B cell (primary cell): ENCODE data around the gene ALOXE3. TPM values are rescaled to one million over a fixed set of nuclear protein-coding genes. Genes with fewer than 3 reads are reported as not detected.

ENCODE experiments used
- ATAC-seq: fragments of 200-7000 bp; cut with Tn5 transposase; one replicate; pipeline ENCODE4 v1.10.0; 2021; ENCODE audit warnings: low read depth, mild to moderate bottlenecking, moderate number of reproducible peaks, moderate library complexity
- CTCF ChIA-PET: fragments of 350-600 bp; sonication (Branson Sonifier 250); formaldehyde crosslinking; loops from one replicate; lab custom pipeline; 2021; ENCODE audit warnings: antibody characterized with exemption, inconsistent platforms; lab: Charles Lee
- POLR2A ChIA-PET: fragments of 350-600 bp; sonication (Branson Sonifier 250); formaldehyde crosslinking; loops from one replicate; lab custom pipeline; 2021; ENCODE audit warnings: antibody characterized with exemption; lab: Charles Lee
- DNase-seq: peaks from one replicate; pipeline ENCODE4 v3.0.0; 2013
- H2AFZ ChIP-seq: 2 replicates; pipeline ENCODE4 v1.6.1; 2012; ENCODE audit warnings: mild to moderate bottlenecking, low read depth, low read length; ENCODE audit not compliant: insufficient read depth, poor library complexity, severe bottlenecking
- H3K27ac ChIP-seq, 2 donors: 1 replicate in 1 of 2; 2 replicates in 1 of 2; pipeline ENCODE4 v1.5.1; 2012 to 2013; ENCODE audit warnings: low read length in 2 of 2, mild to moderate bottlenecking in 2 of 2, moderate library complexity in 1 of 2
- H3K27me3 ChIP-seq, 4 experiments: fragments of 200-600 bp in 1 of 4; sonication (generic) in 1 of 4; replicated peaks in 1 of 4; 1 replicate in 2 of 4; 2 replicates in 2 of 4; pipeline versions ENCODE4 v1.6.1 to v1.7.0; 2013 to 2016; ENCODE audit warnings: low read length in 3 of 4, mild to moderate bottlenecking in 2 of 4, mixed read lengths in 1 of 4, moderate library complexity in 1 of 4; ENCODE audit not compliant: insufficient read depth in 4 of 4, control insufficient read depth in 3 of 4; ENCODE audit errors: control extremely low read depth in 1 of 4
- H3K36me3 ChIP-seq, 2 experiments: replicated peaks in 1 of 2; 1 replicate in 1 of 2; 2 replicates in 1 of 2; pipeline versions ENCODE4 v1.6.1 to v1.7.1; 2013; ENCODE audit warnings: low read length in 1 of 2; ENCODE audit not compliant: insufficient read depth in 2 of 2, control insufficient read depth in 1 of 2; ENCODE audit errors: control extremely low read depth in 1 of 2, extremely low read depth in 1 of 2
- H3K4me1 ChIP-seq, 2 donors: fragments of 200-600 bp in 1 of 2; sonication (generic) in 1 of 2; 1 replicate in 1 of 2; 2 replicates in 1 of 2; pipeline versions ENCODE4 v1.5.1 to v1.6.1; 2013 to 2017; ENCODE audit warnings: low read length in 2 of 2; ENCODE audit not compliant: control insufficient read depth in 2 of 2, insufficient read depth in 2 of 2
- H3K4me2 ChIP-seq: replicated peaks from 2 replicates; pipeline ENCODE3; 2012; ENCODE audit warnings: mild to moderate bottlenecking, low read depth, low read length; ENCODE audit not compliant: poor library complexity, severe bottlenecking
- H3K4me3 ChIP-seq, 5 experiments: fragments of 200-600 bp in 1 of 5; sonication (generic) in 1 of 5; 1 replicate in 3 of 5; 2 replicates in 2 of 5; pipeline versions ENCODE4 v1.5.1 to v1.7.0; 2011 to 2016; ENCODE audit warnings: low read length in 4 of 5, mild to moderate bottlenecking in 4 of 5, low read depth in 2 of 5, control low read depth in 1 of 5, moderate library complexity in 1 of 5; ENCODE audit not compliant: insufficient read depth in 1 of 5; ENCODE audit errors: control extremely low read depth in 1 of 5, extremely low read depth in 1 of 5
- H3K79me2 ChIP-seq: fragments of 200-600 bp; sonication (generic); one replicate; pipeline ENCODE4 v1.6.0; 2016; ENCODE audit warnings: low read length; ENCODE audit not compliant: control insufficient read depth, insufficient read depth
- H3K9ac ChIP-seq: fragments of 200-600 bp; sonication (generic); 2 replicates; pipeline ENCODE4 v1.6.1; 2017; ENCODE audit warnings: mild to moderate bottlenecking, low read length, moderate library complexity
- H3K9me3 ChIP-seq, 3 donors: one replicate each; pipeline versions ENCODE4 v1.6.1 to v1.7.1; 2013; ENCODE audit warnings: low read length in 2 of 3; ENCODE audit not compliant: control insufficient read depth in 2 of 3, insufficient read depth in 1 of 3; ENCODE audit errors: control extremely low read depth in 1 of 3
- H4K20me1 ChIP-seq: 2 replicates; pipeline ENCODE4 v1.6.0; 2012; ENCODE audit warnings: mild to moderate bottlenecking, low read length; ENCODE audit not compliant: insufficient read depth, control insufficient read depth, poor library complexity, severe bottlenecking
- H3K27ac Mint-ChIP-seq: one replicate; pipeline ENCODE4 v1.8.0; 2021; ENCODE audit warnings: mixed read lengths
- H3K27me3 Mint-ChIP-seq: one replicate; pipeline ENCODE4 v1.8.0; 2021; ENCODE audit warnings: mixed read lengths
- H3K4me1 Mint-ChIP-seq: one replicate; pipeline ENCODE4 v1.8.0; 2021; ENCODE audit warnings: mixed read lengths
- H3K4me3 Mint-ChIP-seq: one replicate; pipeline ENCODE4 v1.8.0; 2021; ENCODE audit warnings: mixed read lengths
- H3K9me3 Mint-ChIP-seq: one replicate; pipeline ENCODE4 v1.8.0; 2022; ENCODE audit warnings: mixed read lengths; ENCODE audit not compliant: insufficient read depth
- EZH2 ChIP-seq: IDR thresholded peaks from 2 replicates; pipeline ENCODE4 v1.6.1; 2012; ENCODE audit warnings: borderline replicate concordance, low read depth, mild to moderate bottlenecking, moderate library complexity, low read length; ENCODE audit not compliant: insufficient read depth, poor library complexity, severe bottlenecking
- WGBS: methylation state at CpG from one replicate; pipeline ENCODE4 v1.1.5; 2013; ENCODE audit warnings: missing lambda C conversion rate; ENCODE audit not compliant: insufficient coverage; 5-methylcytosine and 5-hydroxymethylcytosine counted together
- intact Hi-C: fragments of 100-400 bp; cut with micrococcal nuclease; formaldehyde crosslinking; loops from one replicate; pipeline ENCODE4 v1.10.0; 2022
- polyA plus RNA-seq: library from polyadenylated mRNA; depleted of rRNA; stranded (reverse); fragments of >200 nt; gene quantifications from 2 replicates; pipeline ENCODE4 v1.2.3, GENCODE V29; 2012
- total RNA-seq, 2 donors: library from RNA; stranded (reverse); fragments of 120-200 nt in 1 of 2; gene quantifications; 1 replicate in 1 of 2; 2 replicates in 1 of 2; pipeline versions ENCODE4 v1.2.3 to v1.2.4, GENCODE V29; 2013 to 2022
- TF ChIP-seq, protein P1 (sequence below): fragments of 200-600 bp; IDR thresholded peaks from one replicate; pipeline ENCODE4 v1.8.0; 2022; ENCODE audit warnings: antibody characterized with exemption, mild to moderate bottlenecking

Gene ALOXE3
- total and polyA plus RNA-seq, 2 donors (not counting 1 experiment from before 2014, with no cell fraction given) = 0.04 TPM; not detected in 1

DNA sequence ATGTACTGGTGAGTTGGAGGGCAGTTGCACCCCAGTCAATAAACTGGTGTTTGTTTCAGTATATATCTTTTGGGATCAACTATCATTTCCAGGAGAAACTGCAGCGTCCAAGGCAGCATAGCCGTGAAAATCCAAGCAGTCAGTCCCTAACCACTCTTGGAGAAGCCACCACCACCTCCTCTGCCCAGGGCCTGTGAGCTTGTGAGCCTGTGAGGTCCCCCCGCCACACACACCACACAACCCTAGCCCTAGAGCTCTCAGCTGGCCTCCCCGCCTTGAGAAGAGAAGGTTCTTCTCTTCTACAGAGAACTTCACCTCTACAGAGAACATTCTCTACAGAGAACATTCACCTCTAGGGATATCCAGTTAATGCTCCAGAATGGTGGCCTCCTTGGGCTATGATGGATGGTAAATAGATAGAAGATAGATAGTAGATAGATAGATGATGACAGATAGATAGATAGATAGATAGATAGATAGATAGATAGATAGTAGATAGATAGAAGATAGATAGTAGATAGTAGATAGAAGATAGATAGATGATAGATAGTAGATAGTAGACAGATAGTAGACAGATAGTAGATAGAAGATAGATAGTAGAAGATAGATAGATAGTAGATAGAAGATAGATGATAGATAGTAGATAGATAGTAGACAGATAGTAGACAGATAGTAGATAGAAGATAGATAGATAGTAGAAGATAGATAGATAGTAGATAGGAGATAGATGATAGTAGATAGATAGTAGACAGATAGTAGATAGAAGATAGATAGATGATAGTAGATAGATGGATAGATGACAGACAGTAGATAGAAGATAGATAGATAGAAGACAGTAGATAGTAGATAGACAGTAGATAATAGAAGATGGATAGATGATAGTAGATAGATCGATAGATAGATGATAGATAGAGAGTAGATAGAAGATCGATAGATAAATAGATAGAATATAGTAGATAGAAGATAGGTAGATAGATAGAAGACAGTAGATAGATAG, 65.8 kb downstream of the ALOXE3 start:
- WGBS = 80% methylated on average over 1 of the region's 6 CpGs

More for the DNA sequence above, 65.8 kb downstream of the ALOXE3 start:
- ChIA-PET POLR2A (no interaction called here), CTCF (interaction anchor here (1.4 to 10.2 kb wide), 3 partner anchors 10 to 65 kb away, joined by 3 to 131 read pairs (median 6); no protein-coding TSS in a partner anchor)
- TF ChIP-seq, protein P1, sequence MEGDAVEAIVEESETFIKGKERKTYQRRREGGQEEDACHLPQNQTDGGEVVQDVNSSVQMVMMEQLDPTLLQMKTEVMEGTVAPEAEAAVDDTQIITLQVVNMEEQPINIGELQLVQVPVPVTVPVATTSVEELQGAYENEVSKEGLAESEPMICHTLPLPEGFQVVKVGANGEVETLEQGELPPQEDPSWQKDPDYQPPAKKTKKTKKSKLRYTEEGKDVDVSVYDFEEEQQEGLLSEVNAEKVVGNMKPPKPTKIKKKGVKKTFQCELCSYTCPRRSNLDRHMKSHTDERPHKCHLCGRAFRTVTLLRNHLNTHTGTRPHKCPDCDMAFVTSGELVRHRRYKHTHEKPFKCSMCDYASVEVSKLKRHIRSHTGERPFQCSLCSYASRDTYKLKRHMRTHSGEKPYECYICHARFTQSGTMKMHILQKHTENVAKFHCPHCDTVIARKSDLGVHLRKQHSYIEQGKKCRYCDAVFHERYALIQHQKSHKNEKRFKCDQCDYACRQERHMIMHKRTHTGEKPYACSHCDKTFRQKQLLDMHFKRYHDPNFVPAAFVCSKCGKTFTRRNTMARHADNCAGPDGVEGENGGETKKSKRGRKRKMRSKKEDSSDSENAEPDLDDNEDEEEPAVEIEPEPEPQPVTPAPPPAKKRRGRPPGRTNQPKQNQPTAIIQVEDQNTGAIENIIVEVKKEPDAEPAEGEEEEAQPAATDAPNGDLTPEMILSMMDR = no peak
- TF ChIP-seq EZH2 = no peak
- no peaks in the 10 kb centered on the region for H3K9me3 ChIP-seq
- no peak for ATAC-seq
- no peak for DNase-seq
- no peaks in the 10 kb centered on the region for H3K79me2 ChIP-seq
- H3K36me3 ChIP-seq = no peaks in the 10 kb centered on the region
- H2AFZ ChIP-seq = no peak overlapping the region
- no peak overlapping the region for H3K27ac ChIP-seq
- Mint-ChIP-seq H3K27me3 (peaks cover under 1% of the 10 kb centered on the region), H3K27ac (no peak overlapping the region), H3K9me3 (no peaks in the 10 kb centered on the region), H3K4me3 (no peak overlapping the region), H3K4me1 (peaks cover 25% of the 10 kb centered on the region)
- intact Hi-C loops = no loop called here
- H4K20me1 ChIP-seq = no peaks in the 10 kb centered on the region
- no peak overlapping the region for H3K4me2 ChIP-seq
- H3K27me3 ChIP-seq = no peaks in the 10 kb centered on the region
- H3K9ac ChIP-seq = no peak overlapping the region
- no peak overlapping the region for H3K4me3 ChIP-seq
- H3K4me1 ChIP-seq = peaks cover 20 to 21% of the 10 kb centered on the region in 2 donors
